ENCODE results near the gene C7orf25.
"Not testable (repeated sequence)": the region's sequence is repeated elsewhere in the genome, so short reads cannot be mapped to it uniquely, and the experiment has no call there.

Gene C7orf25

DNA sequence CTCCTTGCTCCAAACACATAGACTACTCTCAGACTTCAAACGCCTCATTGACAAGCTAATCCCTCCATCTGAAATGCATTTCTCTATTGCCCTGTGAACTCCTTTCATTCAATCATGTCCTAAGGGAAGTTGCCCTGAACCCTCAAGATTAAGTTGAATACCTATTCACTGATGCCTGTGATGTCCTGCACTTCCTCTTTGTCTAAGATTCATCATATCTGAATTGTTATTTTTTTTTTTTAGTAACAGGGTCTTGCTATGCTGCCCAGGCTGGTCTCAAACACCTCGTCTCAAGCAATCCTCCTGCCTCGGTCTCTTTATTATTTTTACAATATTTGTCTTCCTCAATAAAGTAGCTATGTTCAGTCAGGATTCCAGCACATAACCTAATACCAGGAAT lies 16.9 kb upstream of the C7orf25 start:
- no peak for FAIRE-seq

DNA sequence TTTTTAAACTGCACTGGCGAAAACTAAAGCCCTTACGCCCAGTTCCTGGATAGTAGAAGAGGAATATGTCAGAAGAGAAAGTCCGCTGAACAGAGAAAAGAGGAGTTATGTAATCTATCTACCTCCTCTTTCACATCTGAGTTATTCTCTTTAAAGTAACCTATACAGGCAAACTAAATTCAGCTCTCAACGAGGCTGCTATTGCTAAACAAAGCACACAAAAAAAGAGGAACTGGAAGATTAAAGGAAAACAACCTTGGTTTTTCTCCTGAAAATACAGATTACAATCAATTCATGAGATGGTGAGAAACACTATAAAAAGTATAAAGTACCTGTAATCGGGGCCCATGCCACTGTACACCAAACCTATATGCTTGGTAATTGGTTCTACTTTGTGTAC lies 14.3 kb upstream of the C7orf25 start:
- no peak for FAIRE-seq

DNA sequence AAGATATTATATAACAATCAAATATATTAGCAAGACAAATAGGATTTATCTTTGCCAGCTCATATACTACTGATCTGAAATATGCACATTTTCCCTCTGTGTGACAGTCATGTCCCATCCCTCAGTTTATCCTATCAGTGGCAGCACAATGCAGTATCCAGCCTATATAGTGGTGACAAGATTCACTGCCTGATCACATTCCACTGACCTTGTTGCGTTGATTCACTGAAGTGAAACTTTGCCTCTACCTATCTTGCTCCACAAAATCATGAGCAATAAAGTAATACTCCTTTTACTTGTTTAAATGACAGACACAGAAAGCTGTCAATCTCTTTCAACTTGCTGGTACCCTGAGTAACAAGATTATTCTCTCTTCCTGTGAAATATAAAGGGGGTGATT lies 13.8 kb upstream of the C7orf25 start:
- no peak for FAIRE-seq

DNA sequence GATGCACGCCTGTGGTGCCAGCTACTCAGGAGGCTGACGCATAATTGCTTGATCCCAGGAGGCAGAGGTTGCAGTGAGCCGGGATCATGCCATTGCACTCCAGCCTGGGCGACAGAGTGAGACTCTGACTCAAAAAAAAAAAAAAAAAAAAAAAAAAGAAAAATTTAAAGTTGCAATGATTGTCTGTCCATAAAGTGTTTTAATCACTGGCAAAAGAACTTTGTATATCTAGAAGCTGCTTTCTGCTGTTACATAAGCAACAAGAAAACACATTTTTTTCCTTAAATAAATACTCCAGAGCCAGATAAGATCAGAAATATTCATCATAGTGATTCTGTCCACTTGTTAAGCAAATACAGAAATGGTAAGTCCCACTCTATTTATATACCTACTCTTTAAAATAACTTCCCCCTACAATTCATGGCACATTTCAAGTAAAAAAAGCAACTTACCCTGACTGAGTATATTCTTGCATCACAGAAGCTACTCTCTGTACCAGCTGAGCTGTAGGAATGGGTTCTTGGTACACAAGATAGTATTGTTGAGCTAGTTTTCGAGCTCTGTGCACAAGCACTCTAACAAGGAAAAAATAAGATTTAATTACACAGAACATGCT lies 12.5 kb upstream of the C7orf25 start:
- FAIRE-seq, result no peak

DNA sequence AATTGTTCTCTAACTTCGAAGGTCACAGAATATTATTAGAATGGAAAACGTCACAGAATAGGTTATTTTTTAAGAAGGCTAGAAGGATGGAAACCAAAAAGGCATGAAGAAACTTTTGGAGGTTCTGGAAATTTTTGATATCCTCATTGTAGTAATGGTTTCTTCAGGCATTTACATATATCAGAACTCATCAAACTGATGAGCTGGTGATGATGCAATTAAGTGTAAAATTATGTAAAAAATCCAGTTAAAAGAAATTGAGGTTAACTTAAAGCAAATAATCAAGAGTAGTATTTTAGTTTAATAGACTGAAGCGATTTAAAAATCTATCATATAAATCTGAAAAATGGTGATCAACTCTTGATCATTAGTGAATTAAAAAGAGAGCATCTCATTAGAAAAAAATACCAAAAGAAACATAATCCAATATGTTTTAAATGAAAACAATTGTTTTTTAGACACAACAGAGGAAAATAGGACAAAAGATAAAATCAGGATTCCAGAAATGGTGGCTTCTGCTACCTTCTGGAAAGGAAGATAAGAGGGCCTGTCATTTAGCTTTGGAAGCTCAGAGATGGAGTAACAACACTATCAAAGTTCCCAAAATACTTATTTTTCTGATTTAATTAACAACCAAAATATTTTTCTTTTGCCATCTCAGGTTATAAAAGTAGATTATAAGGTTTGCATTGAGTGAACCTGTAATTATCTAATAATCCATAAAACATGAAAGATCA lies 10.3 kb upstream of the C7orf25 start:
- no peak for FAIRE-seq

DNA sequence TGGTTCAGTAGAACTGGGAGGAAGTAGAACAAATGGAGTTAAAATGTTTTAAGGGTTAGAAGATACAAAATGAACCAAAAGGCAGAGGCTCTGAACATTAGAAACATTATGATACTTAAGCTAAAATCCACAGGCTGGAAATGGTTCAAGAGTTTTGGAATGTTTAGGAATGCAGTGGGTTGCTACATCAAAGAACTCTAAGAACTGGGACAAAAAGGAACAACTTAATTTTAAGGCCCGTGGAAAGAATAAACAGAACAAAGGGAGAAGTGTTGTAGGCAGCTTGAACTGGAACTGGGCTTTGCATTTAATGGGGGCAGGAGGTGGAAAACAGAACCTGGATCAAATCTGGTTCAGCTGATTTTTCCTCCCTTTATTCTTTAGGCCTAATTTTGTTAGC lies 3.5 kb upstream of the C7orf25 start:
- peak; percentile 48 for FAIRE-seq

DNA sequence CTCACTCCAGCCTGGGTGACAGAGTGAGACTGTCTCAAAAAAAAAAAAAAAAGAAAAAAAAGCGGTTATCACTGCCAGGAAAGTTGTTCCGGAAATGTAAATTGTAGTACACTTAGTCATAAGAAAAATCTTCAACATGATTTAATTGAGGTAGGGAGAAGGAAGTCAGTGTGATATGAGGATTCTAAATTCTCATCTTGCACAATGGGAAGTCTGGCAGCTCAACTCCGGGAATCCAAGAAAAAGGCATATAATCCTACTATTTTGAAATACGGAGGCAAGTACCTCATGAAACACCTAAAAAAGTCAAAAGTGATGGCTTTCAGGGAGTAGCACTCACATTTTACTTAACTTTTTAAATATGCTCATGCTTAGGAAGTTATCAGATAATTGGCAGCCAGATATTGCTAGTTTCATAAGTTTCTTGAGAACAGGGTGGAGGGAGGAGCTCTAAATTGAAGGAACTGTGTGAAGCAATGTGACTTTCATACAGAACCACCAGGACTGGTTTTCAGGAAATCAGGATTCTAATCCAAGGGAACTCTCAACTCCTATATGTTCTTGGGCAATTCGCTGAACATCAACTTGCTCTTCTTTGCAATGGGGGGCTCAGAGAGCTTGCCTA lies 2.7 kb upstream of the C7orf25 start:
- no peak for FAIRE-seq

DNA sequence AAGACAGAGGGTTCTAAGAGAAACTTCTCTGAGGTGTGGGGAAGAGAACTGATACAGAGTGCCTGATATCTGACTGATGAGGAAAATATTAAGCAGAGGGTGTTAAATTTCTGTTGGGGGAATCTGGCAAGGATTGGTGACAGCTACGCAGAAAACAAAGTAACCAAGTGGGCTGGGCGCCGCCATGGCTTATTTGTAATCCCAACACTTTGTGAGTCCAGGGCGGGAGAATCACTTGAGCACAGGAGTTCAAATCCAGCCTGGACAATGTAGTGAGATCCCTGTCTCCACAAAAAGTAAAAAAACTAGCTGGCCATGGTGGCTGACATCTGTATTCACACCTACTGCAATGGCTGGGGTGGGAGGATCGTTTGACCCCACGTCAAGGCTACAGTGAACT lies 2.1 kb upstream of the C7orf25 start:
- no peak for FAIRE-seq

DNA sequence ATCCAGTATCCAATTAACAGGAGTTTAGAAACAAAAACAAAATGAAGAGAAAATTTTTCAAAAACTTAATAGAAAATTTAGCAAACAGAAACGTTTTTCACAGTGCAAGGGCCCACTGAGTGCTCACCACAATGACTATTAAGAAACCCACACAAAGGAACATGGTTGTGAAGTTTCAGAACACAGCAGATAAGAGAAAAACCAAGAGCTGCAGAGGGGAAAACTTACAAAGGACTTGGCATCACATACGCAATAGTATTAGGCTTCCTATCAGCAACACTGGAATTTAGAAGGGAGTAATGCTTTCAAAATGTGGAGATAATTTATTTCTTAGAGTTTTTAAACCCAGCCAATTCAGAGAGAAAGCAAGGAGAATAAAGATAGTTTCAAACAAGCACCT lies 1.7 kb upstream of the C7orf25 start:
- no peak for FAIRE-seq

DNA sequence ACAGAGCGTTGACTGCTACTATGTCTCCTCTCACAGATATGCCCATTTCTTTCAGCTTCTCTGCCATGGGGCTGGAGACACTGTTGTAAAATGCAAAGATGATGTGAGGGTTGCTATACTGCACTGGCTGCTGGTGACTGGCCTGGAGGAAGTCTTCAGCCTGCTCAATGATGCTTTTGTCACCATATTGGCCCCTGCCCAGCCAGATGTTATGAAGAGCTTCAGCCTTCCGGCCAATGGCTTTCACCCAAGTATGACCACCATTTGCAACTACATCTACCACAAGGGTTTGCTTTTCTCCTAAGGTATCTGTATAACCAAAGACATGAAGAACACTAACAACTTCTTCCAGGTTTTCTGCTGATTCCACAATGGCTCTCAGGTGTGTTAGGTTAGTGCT lies 1.6 kb downstream of the C7orf25 start:
- no peak for FAIRE-seq

DNA sequence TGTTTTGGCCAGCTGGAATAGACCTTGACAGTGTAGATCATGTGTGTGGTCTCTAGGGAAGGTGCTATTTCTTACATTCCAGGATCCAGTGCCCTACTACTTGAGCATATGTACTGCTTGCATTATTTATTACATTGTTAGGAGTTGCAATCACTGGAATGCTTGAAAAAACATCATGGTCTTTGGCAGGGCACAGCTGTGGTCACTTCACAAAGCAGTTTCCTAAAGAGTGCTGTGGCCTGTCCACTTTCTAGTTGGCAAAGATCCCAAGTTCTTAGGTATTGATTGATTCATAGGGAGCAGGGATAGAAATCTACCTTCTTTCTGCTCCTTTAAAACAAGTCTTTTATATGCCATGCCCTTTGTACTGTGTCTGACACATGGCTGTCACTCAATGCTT lies 4.6 kb downstream of the C7orf25 start:
- FAIRE-seq, result no peak

DNA sequence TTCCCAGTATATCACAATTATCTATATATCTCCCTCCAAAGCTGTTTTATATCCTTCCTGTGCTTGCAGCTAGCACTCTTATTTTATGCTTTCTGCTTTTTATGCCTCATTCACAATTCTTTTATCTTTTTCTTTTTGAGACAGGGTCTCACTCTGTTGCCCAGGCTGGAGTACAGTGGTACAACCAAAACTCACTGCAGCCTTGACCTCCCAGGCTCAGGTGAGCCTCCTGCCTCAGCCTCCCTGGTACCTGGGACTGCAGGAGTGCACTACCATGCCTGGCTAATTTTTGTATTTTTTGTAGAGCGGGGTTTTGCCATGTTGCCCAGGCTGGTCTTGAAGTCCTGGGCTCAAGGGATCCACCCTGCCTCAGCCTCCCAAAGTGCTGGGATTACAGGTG lies 5.7 kb downstream of the C7orf25 start:
- FAIRE-seq, result no peak

DNA sequence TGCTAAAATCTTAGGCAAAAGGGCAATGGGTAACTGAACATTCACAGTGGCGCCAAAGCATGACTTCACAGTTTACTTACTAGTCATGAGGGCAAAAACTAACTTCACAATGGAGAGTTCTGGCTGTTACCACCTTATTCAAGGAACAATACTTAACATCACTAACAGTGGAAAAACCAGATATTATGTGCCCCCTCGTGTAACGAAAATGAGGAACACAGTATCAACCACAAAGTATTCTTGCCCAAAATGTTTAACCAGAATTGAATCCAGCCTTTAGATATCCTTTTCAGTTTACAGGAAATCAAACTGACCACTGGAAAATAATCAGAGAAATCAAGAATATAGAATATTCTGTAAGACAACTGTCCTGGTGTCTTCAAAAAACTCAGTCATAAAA lies 9.5 kb downstream of the C7orf25 start:
- FAIRE-seq, result no peak

DNA sequence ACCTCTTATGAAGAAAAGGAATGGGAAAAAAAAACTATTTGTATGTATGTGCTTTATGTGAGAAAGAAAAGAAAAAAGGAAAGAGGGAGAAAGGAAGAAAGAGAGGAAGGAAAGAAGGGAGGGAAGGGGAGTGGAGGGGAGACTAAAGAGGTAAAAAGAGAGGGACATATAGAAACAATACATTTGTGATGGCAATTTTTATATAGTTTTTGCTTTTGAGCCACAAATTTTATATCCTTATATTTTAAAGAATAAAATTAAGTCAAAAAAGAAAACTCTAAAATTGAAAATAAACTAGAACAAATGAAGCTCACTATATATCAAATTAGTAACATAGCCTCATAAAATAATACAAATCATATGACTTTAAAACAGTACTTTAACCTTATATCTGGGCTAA lies 11.0 kb downstream of the C7orf25 start:
- FAIRE-seq, result no peak

DNA sequence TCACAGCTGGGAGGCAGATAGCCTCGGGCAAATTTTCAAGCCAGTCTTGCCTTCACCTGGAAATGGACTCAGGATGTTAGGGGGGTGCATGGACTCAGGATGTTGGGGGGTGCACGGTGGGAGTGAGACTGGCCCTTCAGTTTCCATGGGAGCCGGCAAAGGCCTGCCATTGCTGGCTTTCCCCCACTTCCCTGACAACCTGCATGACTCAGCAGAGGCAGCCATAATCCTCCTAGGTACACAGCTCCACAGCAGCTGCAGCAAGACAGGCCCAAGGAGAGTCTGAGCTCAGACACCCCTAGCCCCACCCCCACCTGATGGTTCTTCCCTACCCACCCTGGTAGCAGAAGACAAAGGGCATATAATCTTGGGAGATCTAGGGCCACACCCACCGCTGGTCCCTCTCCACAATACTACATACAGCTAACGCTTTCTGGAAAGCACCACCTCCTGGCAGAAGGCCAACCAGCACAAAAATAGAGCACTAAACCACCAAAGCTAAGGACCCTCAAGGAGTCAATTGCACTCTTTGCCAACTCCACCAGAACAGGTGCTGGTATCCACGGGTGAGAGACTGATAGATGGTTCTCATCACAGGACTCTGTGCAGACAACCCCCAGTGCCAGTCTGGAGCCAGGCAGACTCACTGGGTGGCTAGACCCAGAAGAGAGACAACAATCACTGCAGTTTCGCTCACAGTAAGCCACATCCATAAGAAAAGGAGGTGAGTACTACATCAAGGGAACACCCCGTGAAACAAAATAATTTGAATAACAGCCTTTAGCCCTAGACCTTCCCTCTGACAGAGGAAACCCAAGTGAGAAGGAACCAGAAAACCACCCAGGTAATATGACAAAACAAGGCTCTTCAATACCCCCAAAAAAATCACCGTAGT lies 18.3 kb downstream of the C7orf25 start:
- FAIRE-seq, result no peak

DNA sequence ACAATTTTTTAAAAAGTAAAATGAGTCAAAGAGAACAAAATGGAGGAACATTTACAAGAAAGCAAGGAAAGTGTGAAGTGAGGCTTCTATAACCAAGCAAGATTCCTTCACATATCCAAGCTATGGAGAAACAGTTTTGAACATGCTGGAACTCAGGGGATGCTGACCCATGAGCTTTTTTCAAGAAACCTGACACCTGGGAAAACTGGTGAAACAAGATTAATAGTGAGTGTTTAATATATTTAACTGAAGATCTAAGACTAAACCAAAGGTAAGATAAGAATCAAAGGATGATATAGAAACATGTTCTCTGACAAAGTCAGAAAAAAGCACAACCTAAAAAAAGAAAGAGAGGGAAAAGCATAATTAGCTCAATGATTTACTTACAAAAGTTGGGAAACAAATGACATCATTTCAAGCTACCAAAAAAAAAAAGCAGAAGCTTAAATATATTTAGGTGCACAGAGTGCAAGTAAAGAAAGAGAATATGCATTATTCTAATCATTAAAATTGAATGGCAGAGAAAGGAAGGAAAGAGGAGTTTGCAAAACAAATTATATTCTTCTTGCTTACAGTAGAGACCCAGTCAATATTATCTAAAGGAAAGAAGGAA lies 24.9 kb downstream of the C7orf25 start:
- FAIRE-seq, result no peak

DNA sequence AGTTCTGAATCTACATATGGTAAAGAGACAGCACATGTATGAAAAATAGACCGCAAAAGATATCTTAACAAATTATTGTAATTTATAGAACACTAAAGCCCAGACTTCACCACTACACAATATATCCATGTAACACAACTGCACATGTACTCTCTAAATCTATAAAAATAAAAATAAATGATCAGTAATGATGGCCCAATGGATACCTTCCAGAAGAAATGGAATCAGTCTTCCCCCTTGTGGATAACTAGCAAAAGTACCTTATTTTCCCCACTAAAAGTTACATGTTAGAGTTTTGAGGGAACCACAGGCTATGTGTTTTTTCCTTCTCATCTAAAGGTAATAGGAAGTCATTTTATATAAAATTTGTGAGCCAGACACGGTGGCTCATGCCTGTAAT lies 25.7 kb downstream of the C7orf25 start:
- FAIRE-seq, result peak; percentile 31

DNA sequence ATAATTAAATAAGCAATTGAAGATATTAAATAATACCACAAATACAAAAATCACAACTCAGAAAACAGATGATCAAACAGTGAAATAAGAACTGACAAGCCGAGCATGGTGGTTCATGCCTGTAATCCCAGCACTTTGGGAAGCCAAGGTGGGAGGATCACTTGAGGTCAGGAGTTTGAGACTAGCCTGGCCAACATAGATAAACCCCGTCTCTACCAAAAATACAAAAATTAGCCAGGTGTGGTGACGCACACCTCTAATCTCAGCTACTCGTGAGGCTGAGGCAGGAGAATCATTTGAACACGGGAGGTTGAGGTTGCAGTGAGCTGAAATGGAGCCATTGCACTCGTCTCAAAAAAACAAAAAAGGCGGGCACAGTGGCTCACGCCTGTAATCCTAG lies 26.7 kb downstream of the C7orf25 start:
- not testable (repeated sequence) for FAIRE-seq

DNA sequence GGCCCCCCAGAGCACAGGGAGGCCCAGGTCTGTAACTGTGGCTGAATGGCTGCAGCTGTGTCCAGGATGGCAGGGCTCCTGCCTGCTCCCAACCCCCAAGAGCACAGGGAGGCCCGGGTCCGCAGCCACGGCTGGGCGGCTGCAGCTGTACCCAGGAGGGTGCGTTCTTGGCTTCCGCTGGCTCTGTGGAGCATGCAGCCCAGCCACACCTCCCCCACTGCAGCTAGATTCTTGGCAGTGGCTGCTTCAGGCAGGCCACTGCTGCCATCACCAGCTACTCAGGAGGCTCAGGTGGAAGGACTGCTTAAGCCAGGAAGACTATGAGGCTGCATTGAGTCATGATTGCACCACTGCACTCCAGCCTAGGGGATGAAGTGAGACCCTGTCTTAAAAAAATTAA lies 27.9 kb downstream of the C7orf25 start:
- no peak for FAIRE-seq

DNA sequence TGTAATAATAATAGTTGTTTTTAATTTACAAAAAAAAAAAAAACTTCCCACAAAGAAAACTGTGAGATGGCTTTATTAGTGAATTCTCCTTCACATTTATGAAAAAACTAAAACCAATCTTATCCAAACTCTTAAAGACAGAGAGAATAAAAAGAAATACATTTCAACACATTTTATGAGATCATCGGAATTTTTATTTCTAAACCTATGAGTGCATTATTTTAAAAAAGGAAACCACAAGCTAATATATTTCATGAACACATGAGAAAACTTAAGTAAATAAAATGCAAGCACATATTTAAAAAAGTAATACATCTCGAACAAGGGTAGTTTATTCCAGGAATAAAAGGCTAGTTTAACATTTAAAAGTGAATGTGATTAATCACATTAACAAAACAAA lies 31.5 kb downstream of the C7orf25 start:
- FAIRE-seq, result peak; percentile 80

DNA sequence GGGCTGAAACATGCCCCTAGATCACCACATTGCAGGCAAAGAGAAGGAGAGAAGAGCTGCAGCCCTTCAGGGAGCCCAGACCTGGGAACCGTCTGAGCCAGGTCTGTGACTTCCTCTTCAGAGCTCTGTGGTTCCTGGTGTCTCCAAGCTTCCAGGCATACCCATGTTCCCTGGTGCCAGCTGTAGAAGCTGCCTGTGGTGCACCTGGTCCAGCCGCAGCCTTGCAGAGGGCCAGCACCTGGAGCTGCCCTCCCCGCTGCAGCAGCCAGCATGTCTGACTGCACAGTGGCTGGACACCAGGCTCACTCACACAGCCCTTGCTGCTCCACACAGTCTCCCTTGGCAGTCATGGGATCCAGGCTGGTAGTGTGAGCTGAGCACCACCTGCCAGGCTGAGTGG lies 33.6 kb downstream of the C7orf25 start:
- FAIRE-seq, result no peak

DNA sequence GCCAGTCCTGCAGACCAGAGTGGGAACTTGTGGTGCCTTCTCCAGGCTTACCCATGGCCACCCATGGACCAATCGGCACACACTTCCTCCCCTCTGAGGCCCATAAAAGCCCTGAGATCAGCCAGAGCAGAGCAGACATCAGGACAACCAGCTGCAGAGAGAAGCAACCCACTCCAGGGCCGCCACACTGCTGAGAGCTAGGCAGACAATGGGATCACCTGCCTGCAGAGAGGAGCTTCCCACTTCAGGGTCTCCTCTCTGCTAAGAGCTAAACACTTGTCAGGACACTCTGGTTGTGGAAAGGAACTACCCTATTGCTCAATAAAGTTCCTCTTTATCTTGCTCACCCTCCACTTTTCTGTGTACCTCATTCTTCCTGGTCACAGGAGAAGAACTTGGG lies 34.0 kb downstream of the C7orf25 start:
- no peak for FAIRE-seq
